GM12875 (cell line): ENCODE results near the gene PDE2A.

Experiments
- H3K4me3 ChIP-seq: one replicate; pipeline ENCODE4 v1.5.1; 2011; ENCODE audit warnings: low read depth, low read length, control low read depth
- TF ChIP-seq, protein P1 (sequence below): IDR thresholded peaks from 2 replicates; pipeline ENCODE4 v1.5.1; 2011; ENCODE audit warnings: low read depth, mild to moderate bottlenecking, control low read depth, inconsistent platforms, low read length, moderate library complexity, borderline replicate concordance; ENCODE audit not compliant: insufficient read depth

The PDE2A gene

GRCh38 chr11:72705442-72706365 lies 31.5 kb upstream of the PDE2A start:
- H3K4me3 ChIP-seq, result no peak overlapping the region
- TF ChIP-seq, protein P1, sequence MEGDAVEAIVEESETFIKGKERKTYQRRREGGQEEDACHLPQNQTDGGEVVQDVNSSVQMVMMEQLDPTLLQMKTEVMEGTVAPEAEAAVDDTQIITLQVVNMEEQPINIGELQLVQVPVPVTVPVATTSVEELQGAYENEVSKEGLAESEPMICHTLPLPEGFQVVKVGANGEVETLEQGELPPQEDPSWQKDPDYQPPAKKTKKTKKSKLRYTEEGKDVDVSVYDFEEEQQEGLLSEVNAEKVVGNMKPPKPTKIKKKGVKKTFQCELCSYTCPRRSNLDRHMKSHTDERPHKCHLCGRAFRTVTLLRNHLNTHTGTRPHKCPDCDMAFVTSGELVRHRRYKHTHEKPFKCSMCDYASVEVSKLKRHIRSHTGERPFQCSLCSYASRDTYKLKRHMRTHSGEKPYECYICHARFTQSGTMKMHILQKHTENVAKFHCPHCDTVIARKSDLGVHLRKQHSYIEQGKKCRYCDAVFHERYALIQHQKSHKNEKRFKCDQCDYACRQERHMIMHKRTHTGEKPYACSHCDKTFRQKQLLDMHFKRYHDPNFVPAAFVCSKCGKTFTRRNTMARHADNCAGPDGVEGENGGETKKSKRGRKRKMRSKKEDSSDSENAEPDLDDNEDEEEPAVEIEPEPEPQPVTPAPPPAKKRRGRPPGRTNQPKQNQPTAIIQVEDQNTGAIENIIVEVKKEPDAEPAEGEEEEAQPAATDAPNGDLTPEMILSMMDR, result no peak

DNA sequence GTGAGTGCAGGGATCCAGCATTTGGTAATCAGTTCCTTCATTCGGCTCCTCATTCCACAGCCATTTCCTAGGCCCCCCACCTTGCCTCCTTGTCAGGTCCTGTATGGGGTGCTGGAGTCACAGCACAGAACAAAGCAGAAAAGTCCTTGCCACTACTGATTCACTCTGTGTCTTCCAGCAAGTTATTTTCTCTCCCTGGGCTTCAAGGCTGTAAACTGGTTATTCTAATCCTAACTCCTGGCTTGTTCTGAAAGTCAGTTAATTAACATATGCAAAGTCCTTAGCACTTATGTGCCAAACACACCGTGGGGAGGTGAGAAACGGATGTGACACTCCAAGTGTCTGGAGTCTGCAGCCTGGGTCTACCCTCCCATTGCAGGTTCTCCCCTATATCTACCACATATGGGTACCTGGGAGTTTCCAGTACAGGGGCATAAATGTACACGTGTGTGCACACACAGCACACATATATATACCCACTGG lies 30.6 kb upstream of the PDE2A start:
- TF ChIP-seq, protein P1, result no peak
- H3K4me3 ChIP-seq, result no peak overlapping the region

- H3K4me3 ChIP-seq, result no peak overlapping the region
- TF ChIP-seq, protein P1, result no peak
These were observed 30.0 kb upstream of the PDE2A start for GRCh38 chr11:72704028-72704782.

GRCh38 chr11:72703267-72704008 lies 29.2 kb upstream of the PDE2A start:
- TF ChIP-seq, protein P1, result no peak

GRCh38 chr11:72702577-72703241 lies 28.5 kb upstream of the PDE2A start:
- no peak overlapping the region for H3K4me3 ChIP-seq
- TF ChIP-seq, protein P1, result no peak

More at GRCh38 chr11:72703267-72704008, 29.2 kb upstream of the PDE2A start:
- no peak overlapping the region for H3K4me3 ChIP-seq

- no peak overlapping the region for H3K4me3 ChIP-seq
- TF ChIP-seq, protein P1, result no peak
These were observed 27.9 kb upstream of the PDE2A start for GRCh38 chr11:72702096-72702495.
